ENCODE measurements around the gene KIAA0825.

GRCh38 chr5:94180761-94181160 is 437.6 kb downstream of the KIAA0825 start:
- TF ChIP-seq CTCF (conservative IDR thresholded peaks at IDR 0.05; ENCODE audit: low read length), result no peak
- TF ChIP-seq EZH2phosphoT487 (IDR thresholded peaks at IDR 0.05; ENCODE audit: borderline replicate concordance, low read depth, low read length), result no peak
